Stomach (tissue), 4 donors: Measurements from ENCODE around the gene ACAD10.

Experiments
- EP300 ChIP-seq: sonication (generic); formaldehyde crosslinking; IDR thresholded peaks from one replicate; pipeline ENCODE4 v1.6.1; 2017; ENCODE audit warnings: antibody characterized with exemption
- POLR2A ChIP-seq, 4 donors: fragments of 450-650 bp; IDR thresholded peaks; one replicate each; pipeline ENCODE4 v1.6.1; 2016; ENCODE audit warnings: antibody characterized with exemption in 4 of 4, control low read depth in 2 of 4, mild to moderate bottlenecking in 1 of 4, moderate library complexity in 1 of 4

GRCh38 chr12:111768159-111768895, 82.5 kb downstream of the ACAD10 start:
- TF ChIP-seq POLR2A (IDR thresholded peaks at IDR 0.05) (no peak), EP300 (no peak)
